NCI-H510A treated with DMSO at 0.1 percent for 48 hours (cell line): ENCODE measurements around the gene CALR3.
"Not testable (repeated sequence)": the region's sequence is repeated elsewhere in the genome, so short reads cannot be mapped to it uniquely, and the experiment has no call there.

Experiments used
- DNase-seq: peaks from one replicate; lab custom pipeline; 2025; lab: John Stamatoyannopoulos, UW

CALR3 gene

DNA sequence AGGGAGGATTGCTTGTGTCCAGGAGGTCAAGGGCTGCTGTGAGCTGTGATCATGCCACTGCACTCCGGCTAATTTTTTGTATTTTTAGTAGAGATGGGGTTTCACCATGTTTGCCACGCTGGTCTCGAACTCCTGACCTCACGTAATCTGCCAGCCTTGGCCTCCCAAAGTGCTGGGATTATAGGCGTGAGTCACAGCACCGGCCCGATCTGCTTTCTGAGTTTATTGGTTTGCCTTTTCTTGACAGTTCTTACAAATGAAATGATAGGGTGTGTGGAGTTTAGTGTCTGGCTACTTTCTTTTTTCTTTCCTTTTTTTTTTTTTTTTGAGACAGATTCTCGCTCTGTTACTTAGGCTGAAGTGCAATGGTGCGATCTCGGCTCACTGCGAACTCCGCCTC is 1.1 kb upstream of the CALR3 start:
- DNase-seq, result no peak

DNA sequence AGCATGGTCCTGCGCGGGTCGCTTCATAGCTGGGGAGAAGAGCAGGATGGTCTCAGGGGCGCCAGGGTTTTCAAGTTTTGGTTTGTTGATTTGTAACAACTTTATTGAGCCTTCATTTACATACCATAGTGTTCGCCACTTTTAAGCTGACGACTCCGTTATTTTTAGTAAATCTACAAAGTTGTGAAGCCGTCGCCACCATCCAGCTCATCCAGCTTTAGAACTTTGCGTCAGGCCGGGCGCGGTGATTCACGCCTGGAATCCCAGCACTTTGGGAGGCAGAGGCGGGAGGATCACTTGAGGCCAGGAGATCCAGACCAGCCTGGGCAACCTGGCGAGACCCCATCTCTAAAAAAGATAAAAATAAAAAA is 631 bp upstream of the CALR3 start:
- DNase-seq, result no peak

DNA sequence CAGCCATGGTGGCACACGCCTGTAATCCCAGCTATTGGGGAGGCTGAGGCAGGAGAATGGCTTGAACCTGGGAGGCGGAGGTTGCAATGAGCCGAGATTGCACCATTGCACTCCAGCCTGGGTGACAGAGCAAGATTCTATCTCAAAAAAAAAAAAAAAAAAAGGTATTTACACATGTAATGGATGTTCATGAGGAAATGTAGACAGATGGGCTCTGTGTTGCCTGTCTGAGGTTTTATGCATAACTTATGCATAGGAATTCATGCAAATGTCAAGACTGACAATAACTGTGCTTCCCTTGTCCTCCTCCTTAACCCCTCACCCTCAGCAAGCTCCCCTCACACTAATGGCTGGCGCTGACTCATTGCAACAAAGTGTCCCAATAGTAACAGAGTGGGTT is 9.5 kb downstream of the CALR3 start:
- not testable (repeated sequence) for DNase-seq

DNA sequence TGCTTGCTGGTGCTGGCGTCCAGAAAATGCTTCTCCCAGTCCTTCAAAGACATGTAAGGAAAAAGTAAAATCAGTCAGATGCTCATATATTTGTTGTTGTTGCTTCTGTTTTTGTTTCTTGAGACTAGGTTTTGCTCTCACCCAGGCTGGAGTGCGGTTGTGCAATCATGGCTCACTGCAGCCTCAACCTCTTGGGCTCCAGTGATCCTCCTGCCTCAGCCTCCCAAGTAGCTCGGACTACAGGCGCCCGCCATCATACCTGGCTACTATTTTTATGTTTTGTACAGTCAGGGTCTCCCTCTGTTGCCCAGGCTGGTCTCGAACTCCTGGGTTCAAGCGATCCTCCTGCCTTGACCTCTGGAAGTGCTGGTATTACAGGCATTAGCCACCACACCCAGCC is 13.2 kb downstream of the CALR3 start:
- DNase-seq, result no peak

DNA sequence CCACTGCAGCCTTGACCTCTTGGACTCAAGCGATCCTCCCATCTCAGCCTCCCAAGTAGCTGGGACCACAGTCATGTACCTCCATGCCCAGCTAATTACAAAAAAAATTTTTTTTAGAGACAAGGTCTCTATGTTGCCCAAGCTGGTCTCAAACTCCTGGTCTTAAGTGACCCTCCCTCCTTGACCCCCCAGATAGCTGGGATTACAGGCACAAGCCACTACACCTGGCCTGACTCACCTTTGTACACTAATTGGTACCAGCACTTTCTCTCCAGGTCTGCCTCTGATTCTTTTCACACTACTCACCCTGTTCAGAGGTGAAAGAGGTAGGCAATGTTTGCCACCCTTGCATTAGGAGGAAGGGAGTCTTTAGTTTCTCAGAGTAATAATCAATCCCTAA is 18.7 kb downstream of the CALR3 start:
- no peak for DNase-seq

DNA sequence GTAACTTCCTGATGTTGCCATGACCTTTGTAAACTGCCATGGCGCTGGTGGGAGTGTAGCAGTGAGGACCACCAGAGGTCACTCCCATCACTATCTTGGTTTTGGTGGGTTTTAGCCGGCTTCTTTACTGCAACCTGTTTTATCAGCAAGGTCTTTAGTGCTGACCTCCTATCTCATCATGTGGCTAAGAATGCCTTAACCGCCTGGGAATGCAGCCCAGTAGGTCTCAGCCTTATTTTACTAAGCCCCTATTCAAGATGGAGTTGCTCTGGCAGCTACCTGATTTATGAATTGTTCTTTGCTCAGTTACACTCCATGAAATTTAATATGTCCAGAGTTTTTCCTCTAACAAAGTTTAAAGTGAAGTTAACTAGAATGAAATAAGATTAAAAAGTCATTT is 19.6 kb downstream of the CALR3 start:
- DNase-seq, result no peak

DNA sequence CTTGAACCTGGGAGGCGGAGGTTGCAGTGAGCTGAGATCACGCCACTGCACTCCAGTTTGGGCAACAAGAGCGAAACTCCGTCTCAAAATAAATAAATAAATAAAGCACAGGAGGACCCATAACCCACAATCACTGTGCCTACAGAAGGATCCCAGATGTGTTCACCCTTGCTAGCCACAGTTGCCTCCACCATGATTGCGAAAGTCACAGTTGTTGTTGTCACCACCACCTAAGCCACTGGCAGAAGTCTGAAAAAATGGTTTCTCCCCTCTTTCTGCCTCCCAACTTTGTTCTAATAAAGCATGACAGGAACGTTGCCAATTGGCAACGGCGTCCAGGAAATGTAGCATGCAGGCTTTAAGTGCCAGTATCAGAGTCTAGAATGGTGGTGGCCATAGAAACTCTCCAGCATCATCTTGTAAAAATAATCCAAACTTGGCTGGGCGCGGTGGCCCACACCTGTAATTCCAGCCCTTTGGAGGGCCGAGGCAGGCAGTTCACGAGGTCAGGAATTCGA is 22.0 kb downstream of the CALR3 start:
- DNase-seq, result no peak

DNA sequence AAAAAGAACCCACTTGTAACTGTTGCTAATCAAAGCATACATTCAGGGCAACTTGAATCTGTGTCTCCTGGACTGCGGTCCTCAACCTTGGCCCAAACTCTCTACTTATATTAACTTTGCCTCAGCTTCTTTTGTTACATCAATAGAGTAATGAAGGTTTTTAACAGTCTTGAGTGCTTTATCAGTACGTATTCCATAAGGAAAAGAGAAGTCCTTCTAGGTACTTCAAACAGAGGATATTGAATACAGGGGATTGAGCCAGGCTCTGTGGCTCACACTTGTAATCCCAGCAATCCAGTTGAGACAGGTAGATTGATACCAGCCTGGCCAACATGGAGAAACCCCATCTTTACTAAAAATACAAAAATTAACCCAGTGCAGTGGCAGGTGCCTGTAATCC is 23.0 kb downstream of the CALR3 start:
- no peak for DNase-seq

DNA sequence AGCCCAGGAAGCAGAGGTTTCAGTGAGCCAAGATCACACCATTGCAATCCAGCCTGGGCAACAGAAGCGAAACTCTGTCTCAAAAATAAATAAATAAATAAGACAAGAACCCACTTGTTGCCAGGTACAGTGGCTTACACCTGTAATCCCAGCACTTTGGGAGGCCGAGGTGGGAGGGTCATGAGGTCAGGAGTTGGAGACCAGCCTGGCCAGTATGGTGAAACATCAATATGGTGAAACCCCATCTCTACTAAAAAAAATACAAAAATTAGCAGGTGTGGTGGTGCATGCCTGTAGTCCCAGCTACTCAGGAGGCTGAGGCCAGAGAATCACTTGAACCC is 23.4 kb downstream of the CALR3 start:
- not testable (repeated sequence) for DNase-seq

DNA sequence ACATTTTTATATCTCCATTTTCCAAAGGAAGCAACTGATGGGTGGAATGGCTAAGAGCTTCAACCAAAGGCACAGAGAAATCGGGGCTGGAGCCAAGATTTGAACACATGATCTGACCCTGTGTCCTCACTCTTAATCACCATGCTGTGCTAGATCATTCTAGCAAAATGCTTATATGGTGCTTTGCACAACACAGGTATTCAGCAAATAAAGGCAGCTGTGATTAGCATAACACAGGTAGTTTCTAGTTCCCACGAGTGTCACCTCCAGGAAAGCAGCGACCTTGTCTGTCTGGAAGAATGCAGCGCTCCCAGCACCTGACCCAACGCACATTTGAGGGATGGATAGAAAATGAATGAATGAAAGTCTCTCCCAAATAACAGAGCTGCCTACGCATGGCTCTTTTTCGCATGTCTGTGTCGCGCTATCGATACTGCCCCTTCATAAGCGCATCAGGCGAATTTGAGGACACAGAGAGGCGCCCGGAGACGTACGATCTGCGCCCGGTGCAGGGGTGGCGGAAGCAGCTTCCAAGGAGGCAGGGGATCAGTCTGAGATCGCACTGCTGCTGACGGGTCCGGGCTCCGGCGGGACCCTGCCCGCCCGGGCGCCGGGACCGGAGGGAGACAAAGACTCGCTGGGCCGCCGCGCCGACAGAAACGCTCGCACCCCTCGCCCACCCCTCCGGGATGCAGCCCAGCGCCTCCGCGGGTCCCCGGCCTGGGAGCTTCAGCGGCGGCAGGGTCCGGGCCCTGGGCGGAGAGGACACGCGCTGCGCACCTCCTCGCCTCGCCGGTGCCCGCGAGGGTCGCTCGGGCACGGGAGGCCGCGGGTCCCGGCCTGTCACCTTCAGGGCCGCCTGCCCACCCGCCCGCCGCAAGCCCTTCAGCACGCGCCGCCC is 24.8 kb downstream of the CALR3 start:
- no peak for DNase-seq

DNA sequence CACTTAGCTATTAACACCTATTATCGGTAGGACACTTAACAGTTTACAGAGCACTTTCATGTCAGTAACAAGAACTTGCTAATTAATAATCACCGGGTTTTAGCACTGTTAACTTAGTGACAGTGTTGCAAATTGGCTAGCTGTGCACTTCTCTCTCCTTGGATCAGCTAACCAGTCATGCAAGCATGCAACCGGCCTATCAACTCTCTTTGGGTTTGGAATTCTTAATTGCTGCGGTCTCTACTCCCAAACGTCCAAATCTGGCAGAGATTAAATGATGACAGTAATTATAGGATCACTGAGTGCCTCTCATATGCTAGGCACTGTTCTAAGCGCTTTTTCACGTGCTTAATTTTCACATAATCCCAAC is 25.4 kb downstream of the CALR3 start:
- DNase-seq, result no peak

DNA sequence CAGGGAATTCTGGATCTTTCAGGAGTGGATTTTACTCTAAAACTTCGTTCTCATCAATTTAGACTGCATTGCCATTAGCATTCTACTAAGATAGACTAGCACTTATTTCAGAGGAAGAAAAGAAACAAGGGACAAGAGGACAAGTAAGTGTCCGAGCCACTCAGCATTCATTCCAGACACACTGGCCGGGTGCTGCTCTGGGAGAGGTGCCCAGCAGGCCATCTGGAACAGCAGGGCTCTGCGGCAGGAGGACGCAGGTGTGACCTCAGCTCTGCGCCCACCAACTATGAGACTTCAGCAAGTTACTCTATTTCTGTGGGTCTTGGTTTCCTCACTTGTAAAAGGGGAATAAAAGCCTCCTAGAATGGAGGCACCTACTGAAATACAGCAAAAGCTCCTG is 28.4 kb downstream of the CALR3 start:
- DNase-seq, result no peak

DNA sequence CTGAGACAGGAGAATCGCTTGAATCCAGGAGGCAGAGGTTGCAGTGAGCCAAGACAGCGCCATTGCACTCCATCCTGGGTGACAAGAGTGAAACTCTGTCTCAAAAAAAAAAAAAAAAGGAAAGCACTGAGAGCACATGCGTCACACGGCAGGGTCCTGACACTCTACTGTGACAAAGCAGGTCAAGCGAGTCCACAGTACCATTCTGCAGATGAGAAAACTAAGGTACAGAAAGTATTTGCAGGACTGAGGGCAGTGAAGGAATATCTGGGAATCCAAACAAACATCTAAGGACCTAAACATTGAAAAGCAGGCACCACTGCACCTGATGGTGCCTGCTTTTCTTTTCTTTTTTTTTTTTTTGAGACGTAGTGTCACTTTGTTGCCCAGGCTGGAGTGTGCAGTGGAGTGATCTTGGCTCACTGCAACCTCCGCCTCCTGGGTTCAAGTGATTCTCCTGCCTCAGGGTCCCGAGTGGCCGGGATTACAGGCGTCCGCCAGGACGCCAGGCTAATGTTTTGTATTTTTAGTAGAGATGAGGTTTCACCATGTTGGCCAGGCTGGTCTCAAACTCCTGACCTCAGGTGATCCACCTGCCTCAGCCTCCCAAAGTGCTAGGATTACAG is 29.1 kb downstream of the CALR3 start:
- not testable (repeated sequence) for DNase-seq

DNA sequence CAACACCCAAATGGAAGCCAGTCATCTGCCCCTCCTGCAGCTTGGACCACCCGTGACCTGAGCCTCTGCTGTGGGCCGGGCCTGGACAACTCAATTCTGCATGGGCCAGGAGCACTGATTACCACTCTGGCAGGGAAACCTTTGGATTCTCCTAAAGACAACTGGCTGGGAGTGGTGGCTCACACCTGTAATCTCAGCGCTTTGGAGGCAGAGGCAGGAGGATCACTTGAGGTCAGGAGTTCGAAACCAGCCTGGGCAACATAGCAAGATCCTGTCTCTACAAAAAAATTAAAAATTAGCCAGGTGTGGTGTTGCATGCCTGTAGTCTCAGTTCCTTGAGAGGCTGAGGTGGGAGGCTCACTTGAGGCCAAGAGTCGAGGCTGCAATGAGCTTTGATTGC is 30.7 kb downstream of the CALR3 start:
- no peak for DNase-seq

DNA sequence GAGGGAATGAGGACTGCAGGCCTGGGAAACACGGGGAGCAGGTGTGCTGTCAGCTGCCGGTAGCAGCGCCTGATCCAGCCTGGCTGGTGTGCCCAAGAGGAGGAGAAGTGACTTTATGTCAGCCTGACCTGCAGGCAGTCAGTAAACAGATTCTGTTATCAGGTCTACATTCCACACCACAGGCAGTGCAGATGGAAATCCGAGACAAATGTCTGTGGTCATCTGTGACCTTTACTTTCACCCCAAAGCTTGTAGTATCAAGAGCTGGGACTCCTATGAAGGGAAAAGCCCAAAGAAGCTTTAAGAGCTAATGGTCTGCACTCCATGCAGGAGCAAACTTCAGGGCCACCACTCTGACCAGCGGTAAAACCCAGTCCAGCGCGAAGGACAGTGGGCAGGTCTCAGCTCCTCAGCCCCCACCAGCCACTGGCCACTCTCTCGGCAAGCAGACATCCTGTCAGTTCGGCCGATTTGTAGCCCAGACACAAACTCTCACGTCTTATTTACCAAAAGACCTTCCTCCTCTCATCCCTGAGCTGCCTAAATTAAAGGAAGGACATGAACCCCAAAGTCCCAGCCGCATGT is 31.9 kb downstream of the CALR3 start:
- DNase-seq, result no peak

DNA sequence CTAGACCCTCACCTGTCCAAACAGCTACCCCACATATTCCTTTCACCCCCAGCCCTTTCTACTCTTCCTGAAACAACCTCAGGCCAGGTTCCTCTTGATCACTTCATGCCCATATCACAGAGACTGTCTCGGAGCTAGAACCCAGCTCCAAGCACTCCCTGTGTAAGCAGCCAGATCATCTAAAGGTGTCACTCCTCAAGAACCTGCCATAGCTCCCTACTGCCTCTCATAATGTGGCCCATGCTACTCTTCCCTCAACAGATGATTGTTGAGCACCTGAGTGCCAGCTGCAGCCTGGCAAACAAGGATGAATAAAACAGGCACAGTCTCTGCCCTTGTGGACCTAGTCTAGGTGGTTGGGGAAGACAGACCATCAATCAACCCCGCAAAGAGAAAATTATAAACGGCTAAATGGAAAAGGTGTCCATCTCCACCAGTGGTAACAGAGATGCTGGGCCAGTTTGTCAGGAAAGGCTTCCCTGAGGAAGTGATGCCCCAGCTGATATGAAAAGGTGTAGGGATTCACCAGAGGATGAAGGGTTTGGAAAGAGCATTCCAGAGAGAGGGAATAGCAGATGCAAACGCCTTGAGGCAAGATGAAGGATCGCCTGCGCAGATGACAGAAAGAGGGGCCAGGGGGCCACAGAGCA is 32.5 kb downstream of the CALR3 start:
- no peak for DNase-seq

DNA sequence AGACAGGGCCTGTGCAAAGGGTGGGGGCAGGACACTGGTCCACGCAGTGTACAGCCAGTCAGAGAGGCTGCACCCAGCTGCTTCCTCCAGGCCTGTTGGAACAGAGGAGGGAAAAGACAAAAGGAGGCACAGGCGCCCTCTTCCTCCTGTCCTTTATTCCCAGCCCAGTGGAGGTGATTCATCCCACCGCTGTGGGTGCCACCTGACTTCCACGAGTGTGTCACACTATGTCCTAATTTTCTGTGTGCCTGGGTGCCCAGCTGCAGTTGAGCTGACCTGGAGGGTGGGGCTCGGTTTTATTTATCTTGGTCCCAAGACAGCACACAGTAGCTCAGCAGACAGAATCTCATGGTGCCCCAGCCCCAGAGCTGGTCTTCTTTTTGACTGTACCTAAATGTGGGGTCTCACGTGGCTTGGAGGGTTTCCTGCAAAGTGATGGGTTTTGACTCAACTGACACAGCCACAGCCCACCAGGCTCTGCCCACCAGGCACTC is 33.2 kb downstream of the CALR3 start:
- no peak for DNase-seq

DNA sequence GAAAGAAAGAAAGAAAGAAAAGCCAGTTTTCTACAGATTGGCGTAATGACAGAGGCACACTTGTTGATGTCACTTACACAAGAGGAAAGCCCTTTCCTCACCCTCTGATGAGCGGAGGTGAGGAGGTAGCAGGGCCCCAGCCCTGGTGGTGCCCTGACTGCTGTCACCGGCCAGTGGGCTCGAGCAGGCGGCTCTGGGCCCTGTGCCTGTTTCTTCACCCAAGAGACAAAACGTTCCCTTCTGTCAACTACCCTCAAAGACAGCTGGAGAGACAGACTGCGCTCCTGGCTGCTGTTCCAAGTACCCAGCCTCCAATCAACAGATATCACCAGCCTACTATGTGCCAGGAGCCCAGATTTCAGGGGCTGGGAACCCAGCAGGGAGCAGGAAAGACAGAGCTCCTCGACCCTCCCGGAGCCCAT is 34.3 kb downstream of the CALR3 start:
- DNase-seq, result no peak

DNA sequence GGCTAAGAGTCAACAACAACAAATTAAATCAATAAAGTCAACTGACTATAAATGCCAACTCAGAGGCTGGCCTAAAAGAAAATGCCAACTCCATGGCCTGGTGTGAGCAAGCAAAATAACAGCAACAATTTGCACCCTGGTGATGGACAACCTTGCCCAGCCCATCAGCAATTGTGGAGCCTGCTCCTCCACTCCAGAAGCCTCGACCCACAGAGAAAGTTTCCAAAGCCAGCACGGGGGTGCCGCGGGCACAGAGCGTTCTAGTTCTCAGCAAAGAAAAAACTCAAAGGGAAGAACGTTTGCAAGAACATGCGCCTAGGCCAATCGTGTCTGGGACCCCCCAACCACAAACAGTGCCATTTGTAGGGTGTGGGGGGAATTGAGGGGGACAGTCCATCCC is 35.5 kb downstream of the CALR3 start:
- DNase-seq, result no peak

DNA sequence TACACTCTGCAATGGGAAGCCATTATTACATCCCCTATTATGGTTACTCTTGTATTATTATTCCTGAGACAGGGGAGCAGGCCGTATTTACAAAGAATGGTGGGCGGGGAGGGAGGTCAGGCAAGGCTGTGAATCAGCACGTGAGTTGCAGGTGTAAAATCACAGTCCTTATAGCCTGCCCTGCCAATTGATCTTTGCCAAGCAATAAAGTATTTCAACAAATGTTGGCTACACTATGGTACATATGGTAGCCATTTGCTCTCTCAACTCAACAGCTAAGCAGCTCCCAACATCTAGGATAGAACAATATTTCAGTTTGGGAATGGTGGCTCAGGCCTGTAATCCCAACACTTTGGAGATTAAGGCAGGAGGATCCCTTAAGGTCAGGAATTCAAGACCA is 36.3 kb downstream of the CALR3 start:
- no peak for DNase-seq

DNA sequence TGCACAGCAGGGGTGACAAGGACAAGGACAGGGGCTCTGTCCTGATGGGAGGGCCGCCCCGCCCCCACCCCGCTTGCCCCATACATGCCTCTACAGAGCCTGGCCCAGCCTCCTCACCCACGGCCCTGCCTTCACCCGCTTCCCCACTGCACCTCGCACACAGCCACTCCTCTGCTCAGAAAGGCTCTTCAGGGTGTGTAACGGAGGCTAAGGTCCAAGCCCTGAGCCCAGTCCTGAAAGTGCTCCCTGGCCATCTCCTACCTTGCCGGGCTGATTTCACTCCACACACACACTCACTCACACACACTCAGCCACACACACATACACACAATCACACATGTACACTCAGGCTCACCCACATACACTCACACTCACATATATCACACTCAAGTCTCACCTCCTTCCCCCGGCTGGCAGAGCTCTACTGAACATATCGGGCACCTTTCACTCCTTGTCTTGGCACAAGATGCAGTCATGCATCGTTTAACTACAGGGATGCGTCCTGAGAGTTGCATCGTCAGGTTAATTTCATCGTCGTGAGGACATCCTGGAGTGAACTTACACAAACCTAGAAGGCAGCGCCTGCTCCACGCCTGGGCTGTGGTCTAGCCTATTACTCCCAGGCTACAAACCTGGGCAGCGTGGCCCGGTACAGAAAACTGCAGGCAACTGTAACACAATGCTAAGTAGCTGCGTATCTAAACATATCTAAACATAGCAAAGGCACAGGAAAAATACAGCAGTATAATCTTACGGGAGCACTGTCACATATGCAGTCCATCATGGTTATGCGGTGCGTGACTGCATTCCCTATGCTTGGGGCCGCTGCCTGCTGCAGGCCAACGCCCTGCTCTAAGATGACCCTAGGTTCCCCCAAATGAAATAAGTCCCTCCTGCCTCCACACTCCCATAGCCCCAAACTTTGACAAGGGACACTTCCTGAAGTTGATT is 37.3 kb downstream of the CALR3 start:
- no peak for DNase-seq

DNA sequence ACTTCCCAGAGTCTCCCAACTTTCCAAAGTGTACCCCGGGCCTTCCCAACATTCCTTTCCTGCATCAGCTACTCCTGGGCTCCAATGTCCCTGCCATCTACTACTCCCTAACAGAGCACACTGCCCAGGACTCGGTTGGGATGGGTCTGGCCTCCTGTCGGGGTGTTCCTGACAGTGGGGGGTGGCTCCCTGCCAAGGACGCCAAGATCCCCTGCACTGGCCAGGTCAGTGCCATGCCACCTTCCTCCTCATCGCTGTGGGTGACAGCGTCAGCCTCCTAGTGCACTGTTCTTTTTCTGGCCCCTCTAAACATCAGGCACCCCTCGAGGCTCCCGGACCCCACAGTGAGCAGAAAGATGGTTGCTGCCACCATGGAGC is 38.0 kb downstream of the CALR3 start:
- DNase-seq, result no peak
